ENCODE data around the gene FRAS1.
"Not testable (repeated sequence)": the region's sequence is repeated elsewhere in the genome, so short reads cannot be mapped to it uniquely, and the experiment has no call there.

The FRAS1 gene

DNA sequence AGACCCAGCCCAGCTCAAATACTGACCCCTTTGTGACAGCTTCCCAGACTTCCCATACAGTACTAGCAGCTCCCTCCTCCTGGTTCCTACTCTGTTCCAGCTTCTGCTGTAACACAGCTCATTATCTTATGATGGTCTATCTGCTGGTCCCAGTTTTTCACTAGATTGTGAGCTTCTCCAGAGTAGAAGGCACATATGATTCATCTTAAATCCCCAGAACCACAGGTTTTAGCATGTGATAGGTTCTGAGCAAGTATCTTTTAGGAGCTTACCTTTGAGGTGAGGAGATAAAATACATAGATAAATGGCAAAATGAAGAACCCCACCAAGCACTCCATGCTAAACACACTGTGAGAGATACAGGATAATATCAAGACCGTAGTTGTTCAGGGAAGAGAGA lies 466.9 kb downstream of the FRAS1 start:
- no peak for DNase-seq

DNA sequence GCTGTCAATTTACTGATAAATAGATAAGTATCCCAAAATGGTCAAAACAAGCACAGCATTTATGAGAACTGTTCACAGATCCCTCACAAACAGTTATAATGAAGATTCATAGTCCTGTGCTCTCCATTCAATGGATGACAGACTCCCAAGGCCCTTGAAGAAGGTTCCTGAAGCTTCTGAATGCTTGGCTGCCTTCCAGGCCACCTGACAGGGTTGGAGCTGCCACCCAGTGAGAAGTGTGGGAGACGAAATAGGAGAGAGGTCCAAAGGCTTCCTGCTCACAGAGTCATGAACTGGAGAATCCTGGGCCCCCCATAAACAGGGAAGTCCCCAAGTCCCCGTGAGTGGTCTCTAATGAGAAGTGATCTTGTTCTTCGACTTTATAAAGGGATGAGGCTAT lies 468.4 kb downstream of the FRAS1 start:
- DNase-seq, result no peak

DNA sequence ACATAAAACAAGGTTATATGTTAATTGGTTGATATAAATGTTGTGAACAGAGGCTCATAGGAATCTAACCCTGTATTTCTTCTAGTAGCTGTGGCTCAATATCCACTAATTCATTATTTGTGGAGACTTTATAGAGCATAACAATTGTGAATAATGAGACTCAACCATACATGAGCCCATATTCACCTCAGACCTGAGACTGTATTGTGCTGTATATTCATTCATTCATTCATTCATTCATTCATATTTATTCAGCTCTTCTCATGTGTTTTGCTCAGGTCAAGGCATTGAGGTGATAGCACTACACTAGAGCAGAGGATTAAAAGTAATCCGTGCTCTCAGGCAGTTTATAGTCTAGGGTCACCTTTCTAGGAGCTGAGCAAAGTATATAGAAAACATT lies 470.0 kb downstream of the FRAS1 start:
- no peak for DNase-seq

DNA sequence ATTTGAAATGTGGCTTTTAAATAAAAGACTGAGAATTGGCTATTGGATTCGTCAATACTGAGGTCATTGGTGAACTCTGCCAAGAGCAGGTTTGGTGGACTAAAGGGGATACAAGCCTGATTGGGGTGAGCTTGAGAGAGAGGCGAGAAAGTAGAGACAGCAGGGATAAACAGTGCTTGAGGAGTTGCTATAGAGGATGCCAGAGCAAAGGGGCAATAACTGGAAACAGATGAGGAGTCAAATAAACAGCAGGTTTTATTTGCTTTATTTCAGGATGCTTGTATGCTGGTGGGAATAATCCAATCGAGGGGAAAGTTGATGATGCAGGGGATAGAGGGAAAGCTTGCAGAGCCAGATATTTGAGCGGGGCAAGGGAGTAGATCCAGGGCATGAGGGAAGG lies 470.4 kb downstream of the FRAS1 start:
- DNase-seq, result no peak

DNA sequence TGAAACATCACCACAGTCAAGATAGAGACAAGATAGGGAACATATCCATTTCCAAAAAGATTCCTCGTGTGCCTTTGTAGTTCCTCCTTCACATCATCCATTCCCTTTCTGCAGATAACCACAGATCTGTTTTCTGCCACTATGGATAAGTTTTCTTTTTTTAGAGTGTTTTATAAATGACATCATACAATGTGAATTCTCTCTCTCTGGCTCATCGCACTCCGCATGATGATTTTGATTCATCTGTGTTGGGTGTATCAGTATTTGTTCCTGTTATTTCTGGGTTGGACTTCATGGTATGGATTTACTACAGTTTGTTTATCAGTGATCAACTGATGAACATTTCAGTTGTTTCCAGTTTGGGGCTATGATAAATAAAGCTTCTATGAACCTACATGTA lies 471.2 kb downstream of the FRAS1 start:
- DNase-seq, result no peak

DNA sequence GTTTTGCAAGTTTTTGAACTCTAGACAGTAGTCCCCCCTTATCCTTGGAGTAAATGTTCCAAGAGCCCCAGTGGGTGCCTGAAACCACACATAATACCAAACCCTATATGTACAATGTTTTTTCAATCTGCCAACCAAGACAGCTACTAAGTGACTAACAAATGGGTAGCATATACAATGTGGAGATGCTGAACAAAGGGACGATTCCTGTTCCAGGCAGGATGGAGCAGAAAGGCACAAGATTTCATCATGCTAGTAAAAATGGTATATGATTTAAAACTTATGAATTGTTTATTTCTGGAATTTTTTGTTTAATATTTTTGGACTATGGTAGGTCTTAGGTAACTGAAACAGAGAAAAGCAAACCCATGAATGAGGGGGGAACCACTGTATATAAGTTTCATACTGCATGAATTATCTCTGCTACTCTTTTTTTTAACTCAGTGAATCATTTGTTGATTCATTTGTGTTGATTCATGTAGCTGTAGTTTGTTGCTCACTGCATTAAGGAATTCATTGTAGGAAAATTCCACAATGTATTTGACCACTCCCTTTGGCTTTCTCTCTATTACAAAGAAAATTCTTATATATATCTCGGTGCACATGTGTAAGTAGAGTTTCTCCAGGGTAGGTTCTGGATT lies 472.6 kb downstream of the FRAS1 start:
- no peak for DNase-seq

DNA sequence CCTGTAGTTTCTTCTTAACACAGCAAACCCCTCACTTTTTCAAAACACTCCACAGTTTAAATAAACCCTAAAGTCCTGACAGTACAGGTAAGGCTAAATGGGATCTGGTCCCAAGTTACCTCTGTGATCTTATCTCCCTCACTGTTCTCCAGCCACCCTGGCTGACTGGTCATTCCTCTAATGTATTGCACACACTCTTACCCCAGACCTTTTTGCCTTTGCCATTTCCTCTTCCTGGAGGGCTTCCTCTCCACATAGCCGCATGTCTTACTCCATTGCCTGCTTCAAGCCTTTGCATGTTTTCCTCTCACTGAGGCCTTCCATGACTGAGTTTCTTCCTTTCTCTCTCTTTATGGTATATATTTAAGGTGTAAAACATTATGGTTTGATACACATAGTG lies 474.9 kb downstream of the FRAS1 start:
- no peak for DNase-seq

DNA sequence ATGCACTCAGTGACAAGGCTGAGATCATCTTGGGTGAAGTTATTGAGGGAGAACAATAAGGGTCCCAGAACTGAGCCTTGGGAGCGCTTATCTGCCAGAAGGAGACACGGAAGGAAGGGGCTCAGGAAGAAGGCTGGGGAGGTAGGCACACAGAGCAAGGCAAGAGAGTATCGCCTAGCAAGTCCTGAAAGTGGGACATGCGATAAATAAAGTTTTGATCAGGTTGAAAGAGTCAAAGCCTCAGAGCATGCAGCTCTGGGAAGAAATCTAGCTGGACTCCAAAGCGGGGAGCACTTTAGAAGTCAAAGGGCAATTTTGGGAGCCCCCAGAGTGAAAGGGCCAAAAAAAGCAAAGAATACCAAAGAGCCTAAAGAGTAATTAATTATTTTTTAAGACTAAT lies 476.7 kb downstream of the FRAS1 start:
- no peak for DNase-seq

DNA sequence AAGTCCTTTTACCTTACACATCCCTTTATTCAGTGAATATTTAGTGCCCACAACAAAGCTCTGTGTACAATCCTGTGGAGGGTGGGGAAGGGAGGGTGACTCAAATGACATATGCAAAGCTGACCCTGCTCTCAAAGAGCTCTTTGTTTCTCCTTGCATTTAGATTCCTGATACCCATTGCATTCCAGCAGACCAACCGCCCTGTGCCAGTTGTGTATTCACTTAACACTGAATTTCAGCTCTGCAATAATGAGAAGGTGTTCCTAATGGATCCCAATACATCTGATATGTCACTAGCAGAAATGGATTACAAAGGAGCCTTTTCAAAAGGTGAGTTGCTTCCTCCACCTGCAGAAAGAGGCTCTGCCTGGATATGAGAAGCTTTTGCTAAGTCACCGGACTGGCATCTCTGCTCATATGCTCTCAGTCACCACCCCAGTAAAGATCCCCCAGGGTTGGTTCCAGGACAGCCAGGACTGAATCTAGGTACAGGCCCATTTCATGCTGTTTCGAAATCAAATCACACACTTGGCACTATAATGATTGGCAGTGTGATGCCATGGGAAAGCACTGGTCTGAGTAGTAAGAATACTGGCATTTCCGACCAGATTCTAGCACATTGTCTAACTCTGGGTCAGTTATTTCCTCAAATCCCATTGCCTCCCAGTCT lies 477.3 kb downstream of the FRAS1 start:
- DNase-seq, result no peak

DNA sequence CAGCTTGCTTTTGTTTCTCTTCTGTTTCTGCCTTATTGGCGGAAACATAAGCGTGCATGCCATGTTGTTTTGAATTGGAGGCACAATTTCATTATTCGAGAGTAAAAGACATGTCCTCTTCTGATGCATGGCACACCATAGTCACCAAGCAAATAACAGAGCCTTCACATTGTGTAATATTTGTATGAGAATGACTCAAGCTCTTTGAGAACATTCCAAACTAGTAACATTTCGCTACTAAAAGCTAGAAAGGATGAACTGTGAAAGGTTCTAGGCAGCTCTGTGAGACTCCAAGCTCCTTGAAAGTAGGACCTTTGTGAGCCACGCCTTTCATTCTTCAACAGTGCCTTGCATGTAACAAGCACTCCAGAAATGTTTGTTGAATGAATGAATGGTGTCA lies 485.2 kb downstream of the FRAS1 start:
- no peak for DNase-seq

DNA sequence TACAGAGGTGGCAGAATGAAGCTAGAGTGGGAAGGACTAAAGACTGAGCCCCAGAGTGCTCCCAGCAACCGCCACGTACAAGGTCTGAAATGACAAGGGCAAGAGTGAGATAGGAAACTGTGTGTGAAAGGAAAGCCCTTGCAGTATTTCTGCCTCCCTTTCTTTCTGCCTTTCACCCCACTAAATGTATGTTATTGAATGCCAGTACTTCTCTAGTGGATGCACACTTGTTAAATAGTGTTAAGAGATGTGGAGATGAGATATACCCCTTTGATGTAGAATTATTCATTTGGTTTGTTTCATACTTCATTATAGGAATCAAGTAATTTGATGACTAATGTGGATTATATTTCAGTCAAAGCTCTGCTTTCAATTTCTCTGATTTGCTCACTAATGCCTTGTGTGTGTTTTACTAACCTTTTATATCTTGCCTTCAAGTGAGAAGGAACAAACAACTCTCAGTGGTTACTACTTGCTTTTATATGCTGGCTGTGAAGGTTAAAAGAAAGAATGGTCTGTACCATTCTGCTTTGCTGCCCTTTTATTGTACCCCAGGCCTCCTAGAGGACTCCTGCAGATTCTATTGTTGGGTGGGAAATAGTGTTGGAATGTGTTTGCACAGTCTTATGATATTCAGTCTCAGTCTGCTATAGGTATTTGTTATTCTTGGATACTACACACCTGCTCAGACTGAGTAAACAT lies 486.5 kb downstream of the FRAS1 start:
- DNase-seq, result no peak

DNA sequence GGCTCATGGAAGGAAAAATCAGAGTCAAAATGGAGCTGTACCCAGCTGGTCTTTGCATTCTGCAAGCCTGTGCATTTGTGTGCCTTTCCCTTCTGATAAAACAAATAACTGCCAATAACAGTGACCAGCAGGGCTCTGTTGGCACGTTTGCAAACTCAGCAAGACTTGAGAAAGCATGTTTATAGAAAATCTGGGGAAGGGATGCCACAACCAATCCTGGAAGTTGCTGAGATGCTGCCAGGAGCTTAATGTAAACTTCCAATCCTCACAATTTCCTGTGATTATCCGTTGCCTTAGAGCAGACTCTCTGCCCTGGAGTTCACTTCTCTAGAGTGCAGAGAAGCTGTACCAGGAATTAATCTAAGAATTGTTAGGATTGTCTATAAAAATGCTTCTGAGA lies 487.6 kb downstream of the FRAS1 start:
- no peak for DNase-seq

DNA sequence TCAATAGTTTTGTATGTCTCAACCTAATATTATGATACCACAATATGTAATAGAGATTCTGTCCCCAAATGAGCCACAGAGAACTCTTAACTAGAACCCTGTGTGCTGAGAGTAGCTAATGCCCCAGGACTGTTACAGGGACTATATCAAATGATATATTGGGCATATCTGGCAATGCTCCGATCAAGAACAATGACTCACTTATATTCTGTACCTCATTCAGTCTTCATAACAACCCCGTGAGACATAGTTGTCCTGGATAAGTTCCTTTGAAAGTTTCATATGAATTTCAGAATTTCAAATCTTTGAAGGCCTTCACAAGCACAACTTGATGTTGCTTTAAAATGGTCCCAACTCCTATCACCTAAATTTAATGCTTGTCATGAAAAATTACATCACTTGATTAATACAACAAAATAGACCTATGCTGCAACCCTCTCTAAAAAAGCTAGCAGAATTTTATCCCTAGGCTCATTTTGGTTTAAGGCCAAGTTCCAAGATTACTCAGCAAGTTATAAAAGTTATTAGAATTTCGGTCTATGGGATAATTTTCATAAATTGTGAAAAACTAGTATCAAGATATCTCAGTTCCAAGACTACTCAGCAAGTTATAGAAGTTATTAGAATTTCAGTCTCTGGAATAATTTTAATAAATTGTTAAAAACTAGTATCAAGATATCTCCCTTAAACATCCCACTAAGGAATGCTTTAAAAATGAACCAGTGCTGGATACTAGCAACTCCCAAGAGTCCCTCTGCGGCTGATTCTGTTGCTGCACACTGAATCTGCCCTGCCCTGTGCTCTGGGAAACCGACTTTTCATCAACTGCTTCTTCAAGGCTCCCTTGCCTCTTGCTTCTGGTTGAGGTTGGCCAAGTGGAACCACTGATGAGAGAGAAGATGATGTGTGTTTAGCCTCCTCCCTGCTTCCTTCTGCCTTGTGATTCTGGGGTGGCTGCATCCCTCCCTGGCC lies 488.4 kb downstream of the FRAS1 start:
- DNase-seq, result no peak

DNA sequence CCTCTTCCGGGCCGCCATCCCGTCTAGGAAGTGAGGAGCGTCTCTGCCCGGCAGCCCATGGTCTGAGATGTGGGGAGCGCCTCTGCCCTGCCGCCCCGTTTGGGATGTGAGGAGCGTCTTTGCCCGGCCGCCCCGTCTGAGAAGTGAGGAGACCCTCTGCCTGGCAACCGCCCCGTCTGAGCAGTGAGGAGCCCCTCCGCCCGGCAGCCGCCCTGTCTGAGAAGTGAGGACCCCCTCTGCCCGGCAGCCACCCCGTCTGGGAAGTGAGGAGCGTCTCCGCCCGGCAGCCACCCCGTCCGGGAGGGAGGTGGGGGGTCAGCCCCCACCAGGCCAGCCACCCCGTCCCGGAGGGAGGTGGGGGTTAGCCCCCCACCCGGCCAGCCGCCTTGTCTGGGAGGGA lies 490.8 kb downstream of the FRAS1 start:
- DNase-seq, result not testable (repeated sequence)

DNA sequence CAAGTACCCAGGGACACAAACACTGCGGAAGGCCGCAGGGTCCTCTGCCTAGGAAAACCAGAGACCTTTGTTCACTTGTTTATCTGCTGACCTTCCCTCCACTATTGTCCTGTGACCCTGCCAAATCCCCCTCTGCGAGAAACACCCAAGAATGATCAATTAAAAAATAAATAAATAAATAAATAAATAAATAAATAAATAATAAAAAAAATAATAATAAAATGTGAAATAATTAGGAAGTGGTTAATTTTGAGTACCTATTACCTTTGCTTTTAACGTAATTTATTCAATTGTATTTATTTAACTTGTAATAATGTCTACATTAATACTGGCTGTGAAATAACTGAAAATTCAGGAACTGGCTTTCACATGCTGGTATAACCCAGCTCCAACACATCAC lies 491.8 kb downstream of the FRAS1 start:
- DNase-seq, result not testable (repeated sequence)

DNA sequence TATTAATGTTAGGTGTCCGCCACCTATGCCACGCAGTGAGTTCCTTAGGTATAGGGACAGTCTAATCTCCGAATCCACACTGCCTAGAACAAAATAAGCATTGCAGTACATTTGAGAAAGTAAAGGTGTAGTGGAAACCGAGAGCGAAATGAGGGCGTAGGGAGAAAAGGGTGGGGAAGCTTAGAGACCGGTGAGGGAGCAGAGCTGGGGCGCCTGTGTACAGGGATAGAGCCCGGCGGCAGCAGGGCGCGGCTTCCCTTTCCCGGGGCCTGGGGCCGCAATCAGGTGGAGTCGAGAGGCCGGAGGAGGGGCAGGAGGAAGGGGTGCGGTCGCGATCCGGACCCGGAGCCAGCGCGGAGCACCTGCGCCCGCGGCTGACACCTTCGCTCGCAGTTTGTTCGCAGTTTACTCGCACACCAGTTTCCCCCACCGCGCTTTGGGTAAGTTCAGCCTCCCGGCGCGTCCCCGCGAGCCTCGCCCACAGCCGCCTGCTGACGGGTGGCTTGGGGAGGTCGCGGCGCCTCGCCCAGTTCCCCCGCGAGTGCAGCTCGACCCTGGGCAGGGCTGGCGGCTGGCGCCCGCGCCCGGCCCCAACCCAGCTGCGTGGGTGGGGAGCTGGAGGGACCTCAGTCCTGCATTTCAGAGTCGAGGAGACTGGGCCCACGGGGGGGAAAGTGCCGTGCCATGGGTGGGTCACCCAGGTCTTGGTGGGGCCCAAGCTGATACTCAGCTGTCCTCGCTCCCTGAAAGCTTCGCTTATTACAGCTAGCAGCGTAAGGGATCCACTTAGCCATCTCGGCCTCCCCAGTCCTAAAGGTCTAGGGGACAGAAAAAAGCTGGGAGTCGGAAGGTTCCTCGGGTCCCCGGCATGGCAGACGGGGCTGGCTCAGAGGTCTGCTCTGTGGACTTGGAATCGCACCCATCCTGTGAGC lies 494.6 kb downstream of the FRAS1 start, which contains the start of gene ANXA3:
ANXA3 (plus strand) TSS at position 351 of the 932 bp plus-strand sequence. CDS start 2,704 bp downstream, outside the sequence.
- no peak for DNase-seq

DNA sequence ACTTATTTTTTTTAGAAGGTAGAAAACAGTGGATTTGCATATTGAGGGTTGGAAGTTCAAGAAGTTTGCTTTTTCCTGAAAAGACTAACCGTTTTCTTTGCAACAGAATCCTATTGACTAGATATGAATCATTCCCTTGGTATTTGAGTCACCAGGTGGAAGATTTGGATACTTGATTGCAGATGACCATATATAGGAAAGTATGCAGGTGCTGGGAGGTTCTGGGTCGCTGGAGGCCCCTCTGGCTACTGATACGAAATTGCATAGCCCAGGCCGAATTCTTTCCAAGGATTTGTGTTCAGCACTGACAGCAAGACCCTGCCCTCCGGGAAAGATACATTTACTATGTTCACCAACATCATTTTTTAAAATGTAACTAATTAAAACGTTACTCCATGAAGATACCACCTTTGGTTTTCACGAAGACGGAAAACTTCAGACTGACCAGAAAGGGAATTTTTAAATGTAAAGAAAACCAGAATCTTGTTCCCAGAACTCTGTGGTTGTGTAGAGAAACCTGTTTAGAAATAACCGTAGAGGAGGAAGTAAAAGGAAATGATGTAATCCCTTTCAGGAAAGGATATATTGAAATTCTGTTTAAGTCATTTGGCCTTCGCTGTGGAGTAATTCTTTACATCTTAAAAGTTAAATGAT lies 495.4 kb downstream of the FRAS1 start:
- no peak for DNase-seq

DNA sequence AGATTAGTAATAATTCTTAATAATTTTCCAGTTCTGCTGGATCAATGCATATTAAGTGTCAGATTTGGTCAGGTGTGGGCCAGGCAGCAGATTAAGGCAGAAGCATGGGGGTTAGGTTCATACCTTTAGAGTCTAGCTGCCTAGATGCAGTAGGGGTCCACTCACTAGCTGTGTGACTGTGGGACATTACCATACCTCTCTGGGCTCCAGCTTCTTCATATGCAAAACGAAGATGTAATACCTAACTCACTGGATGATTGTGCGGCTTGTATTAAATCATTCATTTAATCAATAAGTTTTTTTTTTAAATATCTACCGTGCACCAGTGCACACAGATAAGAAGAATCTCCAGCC lies 495.9 kb downstream of the FRAS1 start:
- DNase-seq, result no peak

DNA sequence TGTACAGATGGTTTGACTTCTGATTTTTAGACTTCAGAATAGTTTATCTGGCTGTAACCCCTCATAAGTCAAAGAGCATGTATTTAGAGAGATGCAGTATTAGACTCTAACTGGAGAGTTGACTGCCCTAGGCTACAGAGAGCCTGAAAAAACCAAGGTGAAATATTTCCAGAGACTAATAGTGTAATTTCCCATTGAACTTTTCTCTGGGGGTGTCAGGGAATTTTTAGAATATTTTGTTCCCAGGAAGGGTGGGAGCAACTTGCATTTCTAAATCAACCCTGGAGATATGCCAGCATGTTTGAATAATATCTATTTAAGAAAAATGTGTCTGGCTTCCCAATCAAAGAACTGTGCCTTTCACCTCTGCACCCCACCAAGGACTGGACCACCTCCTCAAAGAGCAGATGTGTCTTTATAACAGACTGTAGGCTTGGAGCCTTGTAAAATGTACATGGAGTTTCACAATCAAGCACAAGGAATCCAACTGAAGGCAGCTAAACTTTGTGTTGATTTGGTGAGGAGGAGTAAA lies 496.5 kb downstream of the FRAS1 start:
- no peak for DNase-seq

DNA sequence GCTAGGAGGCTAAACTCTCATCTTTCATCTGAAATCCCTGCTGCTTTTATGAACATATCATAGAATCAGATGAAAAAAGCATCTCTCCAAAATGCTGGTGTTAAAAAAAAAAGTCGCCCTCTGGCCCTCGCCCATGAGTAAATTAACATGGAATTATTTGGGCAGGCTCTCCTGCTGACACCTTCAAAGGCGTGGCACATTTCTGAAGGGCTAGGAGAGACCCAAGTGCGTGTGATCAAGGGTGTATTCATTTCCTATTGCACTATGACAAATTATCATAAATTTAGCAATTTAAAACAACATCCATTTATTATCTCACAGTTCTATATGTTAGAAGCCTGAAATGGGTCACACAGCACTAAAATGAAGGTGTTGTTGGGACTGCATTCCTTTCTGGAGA lies 499.5 kb downstream of the FRAS1 start:
- DNase-seq, result no peak

DNA sequence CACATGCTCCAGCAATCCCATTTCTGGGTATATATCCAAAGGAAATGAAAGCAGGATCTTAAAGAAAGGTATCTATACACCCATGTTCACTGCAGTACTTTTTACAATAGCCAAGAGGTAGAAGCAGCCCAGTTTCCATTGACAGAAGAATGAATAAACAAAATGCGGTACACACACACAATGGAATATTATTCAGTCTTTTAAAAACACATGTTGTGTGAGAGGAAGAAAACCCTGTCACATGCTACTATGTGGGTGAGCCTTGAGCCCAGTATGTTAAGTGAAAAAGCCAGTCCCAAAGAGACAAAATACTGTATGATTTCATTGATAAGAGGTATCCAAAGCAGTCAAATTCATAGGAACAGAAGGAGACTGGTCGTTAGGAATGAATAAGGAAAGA lies 500.7 kb downstream of the FRAS1 start:
- no peak for DNase-seq
